K562 (cell line): ENCODE data around the gene TAL1. TPM values are rescaled to one million over a fixed set of nuclear protein-coding genes. Genes with fewer than 3 reads are reported as not detected.

Experiments used
- CREBBP ChIP-seq: IDR thresholded peaks from one replicate; pipeline ENCODE4 v1.6.1; 2012; ENCODE audit warnings: low read depth, mild to moderate bottlenecking, control low read depth, inconsistent platforms, low read length
- CTBP1 ChIP-seq: fragments of 450-650 bp; IDR thresholded peaks from 2 replicates; pipeline ENCODE4 v1.6.1; 2016; ENCODE audit warnings: borderline replicate concordance
- EWSR1 ChIP-seq: fragments of 450-650 bp; IDR thresholded peaks from 2 replicates; pipeline ENCODE4 v1.6.1; 2018; ENCODE audit warnings: borderline replicate concordance, mild to moderate bottlenecking, low read depth, moderate library complexity; ENCODE audit not compliant: partially characterized antibody
- ILF3 ChIP-seq: fragments of 450-650 bp; IDR thresholded peaks from 2 replicates; pipeline ENCODE4 v1.6.1; 2018; ENCODE audit warnings: antibody characterized with exemption, mild to moderate bottlenecking, moderate library complexity, borderline replicate concordance
- JUND ChIP-seq, 2 experiments: IDR thresholded peaks; 2 replicates in 1 of 2; 3 replicates in 1 of 2; pipeline ENCODE4 v1.6.1; 2011; ENCODE audit warnings: borderline replicate concordance in 2 of 2, low read depth in 2 of 2, low read length in 2 of 2, improper control_type of control experiment in 1 of 2, missing biosample characterization in 1 of 2, missing genetic modification characterization in 1 of 2, missing genetic modification reagents in 1 of 2
- MEIS2 ChIP-seq: fragments of 450-650 bp; IDR thresholded peaks from 2 replicates; pipeline ENCODE4 v1.6.1; 2014; ENCODE audit warnings: mild to moderate bottlenecking; ENCODE audit not compliant: partially characterized antibody
- ZNF184 ChIP-seq: sonication (generic); formaldehyde crosslinking; IDR thresholded peaks from 2 replicates; pipeline ENCODE4 v1.5.0; 2020; ENCODE audit warnings: missing genetic modification reagents
- ZNF57 ChIP-seq: fragments of 450-650 bp; formaldehyde crosslinking; IDR thresholded peaks from 2 replicates; pipeline ENCODE4 v1.4.0; 2020; ENCODE audit warnings: mild to moderate bottlenecking, moderate library complexity
- polyA plus RNA-seq, 8 experiments: library from polyadenylated mRNA; depleted of rRNA in 4 of 8; stranded (reverse) in 5 of 8; unstranded in 3 of 8; fragments of >200 nt; fragmentation: Nextera tagmentation in 2 of 8; fragmentation: Illumina TruSeq in 1 of 8; extraction: Ambion mirVana in 2 of 8; extraction: Trizol in 1 of 8; gene quantifications; 2 replicates each; pipeline versions ENCODE4 v1.2.1 to v1.2.3, GENCODE V29; 2011 to 2014; ENCODE audit warnings: inconsistent platforms in 1 of 8, missing spikeins in 1 of 8
- total RNA-seq, 7 experiments: library from RNA; depleted of rRNA in 6 of 7; stranded (reverse); fragments of >200 nt in 6 of 7; fragmentation: Illumina TruSeq in 2 of 7; extraction: Trizol in 2 of 7; gene quantifications; 2 replicates each; pipeline versions ENCODE4 v1.2.1 to v1.2.3, GENCODE V29; 2011 to 2021; ENCODE audit warnings: low replicate concordance in 1 of 7
- TF ChIP-seq, protein P1 (sequence below), 2 experiments: fragments of 450-650 bp; formaldehyde crosslinking in 1 of 2; IDR thresholded peaks; 2 replicates each; pipeline versions ENCODE4 v1.4.0 to v1.6.1; 2014 to 2020; ENCODE audit warnings: mild to moderate bottlenecking in 2 of 2, borderline replicate concordance in 1 of 2, low read depth in 1 of 2
- TF ChIP-seq, protein P2 (sequence below): fragments of 200-800 bp; sonication (Bioruptor generic); IDR thresholded peaks from 2 replicates; pipeline ENCODE4 v1.6.1; 2016; ENCODE audit warnings: missing genetic modification characterization, missing compliant biosample characterization
- TF ChIP-seq, protein P3 (sequence below): IDR thresholded peaks from 3 replicates; pipeline ENCODE4 v1.6.1; 2011; ENCODE audit warnings: borderline replicate concordance, mild to moderate bottlenecking; ENCODE audit not compliant: insufficient read length, insufficient read depth

Gene TAL1
- total and polyA plus RNA-seq, 9 of the 15 experiments (the other 6 are each of a cell fraction or from before 2014, with no cell fraction given), result 18.5 to 106 (median 59.7) TPM

DNA sequence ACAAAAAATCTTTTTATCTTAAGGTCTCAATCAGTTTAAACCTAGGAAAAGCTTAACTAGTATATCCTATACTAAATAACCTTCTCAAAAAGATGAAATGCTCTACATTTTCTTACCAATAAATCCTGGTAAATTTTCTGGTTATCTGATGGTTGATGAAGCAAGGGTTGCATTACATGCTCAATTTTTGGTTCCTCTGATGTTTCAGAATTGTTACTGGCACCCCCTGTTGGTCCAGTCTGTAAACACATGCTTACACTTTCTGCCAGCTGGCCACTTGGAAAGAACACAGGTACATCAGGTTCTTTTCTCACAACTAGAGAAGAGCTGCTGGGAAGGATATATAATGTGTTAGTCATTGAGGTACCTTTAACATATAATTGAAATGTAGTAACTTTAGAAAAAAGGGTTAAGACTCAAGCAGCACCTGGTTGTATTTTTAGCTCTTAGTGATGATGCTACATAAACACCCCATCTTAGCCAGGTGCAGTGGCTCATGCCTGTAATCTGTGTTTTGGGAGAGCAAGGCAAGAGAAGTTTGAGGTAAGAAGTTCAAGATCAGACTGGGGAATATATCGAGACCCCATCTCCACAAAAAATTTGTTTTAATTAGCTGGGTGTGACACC, 30.9 kb upstream of the TAL1 start (continued):
- no peak for TF ChIP-seq ZNF57 (CRISPR knock-in tag)
- TF ChIP-seq, protein P1, sequence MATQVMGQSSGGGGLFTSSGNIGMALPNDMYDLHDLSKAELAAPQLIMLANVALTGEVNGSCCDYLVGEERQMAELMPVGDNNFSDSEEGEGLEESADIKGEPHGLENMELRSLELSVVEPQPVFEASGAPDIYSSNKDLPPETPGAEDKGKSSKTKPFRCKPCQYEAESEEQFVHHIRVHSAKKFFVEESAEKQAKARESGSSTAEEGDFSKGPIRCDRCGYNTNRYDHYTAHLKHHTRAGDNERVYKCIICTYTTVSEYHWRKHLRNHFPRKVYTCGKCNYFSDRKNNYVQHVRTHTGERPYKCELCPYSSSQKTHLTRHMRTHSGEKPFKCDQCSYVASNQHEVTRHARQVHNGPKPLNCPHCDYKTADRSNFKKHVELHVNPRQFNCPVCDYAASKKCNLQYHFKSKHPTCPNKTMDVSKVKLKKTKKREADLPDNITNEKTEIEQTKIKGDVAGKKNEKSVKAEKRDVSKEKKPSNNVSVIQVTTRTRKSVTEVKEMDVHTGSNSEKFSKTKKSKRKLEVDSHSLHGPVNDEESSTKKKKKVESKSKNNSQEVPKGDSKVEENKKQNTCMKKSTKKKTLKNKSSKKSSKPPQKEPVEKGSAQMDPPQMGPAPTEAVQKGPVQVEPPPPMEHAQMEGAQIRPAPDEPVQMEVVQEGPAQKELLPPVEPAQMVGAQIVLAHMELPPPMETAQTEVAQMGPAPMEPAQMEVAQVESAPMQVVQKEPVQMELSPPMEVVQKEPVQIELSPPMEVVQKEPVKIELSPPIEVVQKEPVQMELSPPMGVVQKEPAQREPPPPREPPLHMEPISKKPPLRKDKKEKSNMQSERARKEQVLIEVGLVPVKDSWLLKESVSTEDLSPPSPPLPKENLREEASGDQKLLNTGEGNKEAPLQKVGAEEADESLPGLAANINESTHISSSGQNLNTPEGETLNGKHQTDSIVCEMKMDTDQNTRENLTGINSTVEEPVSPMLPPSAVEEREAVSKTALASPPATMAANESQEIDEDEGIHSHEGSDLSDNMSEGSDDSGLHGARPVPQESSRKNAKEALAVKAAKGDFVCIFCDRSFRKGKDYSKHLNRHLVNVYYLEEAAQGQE (IDR thresholded peaks at IDR 0.05; ENCODE audit: borderline replicate concordance), result peak; percentile 89
- TF ChIP-seq, protein P1 (CRISPR knock-in tag; IDR thresholded peaks at IDR 0.05; ENCODE audit: low read depth), result no peak
- TF ChIP-seq ZNF184 (CRISPR knock-in tag), result no peak
- TF ChIP-seq, protein P2, sequence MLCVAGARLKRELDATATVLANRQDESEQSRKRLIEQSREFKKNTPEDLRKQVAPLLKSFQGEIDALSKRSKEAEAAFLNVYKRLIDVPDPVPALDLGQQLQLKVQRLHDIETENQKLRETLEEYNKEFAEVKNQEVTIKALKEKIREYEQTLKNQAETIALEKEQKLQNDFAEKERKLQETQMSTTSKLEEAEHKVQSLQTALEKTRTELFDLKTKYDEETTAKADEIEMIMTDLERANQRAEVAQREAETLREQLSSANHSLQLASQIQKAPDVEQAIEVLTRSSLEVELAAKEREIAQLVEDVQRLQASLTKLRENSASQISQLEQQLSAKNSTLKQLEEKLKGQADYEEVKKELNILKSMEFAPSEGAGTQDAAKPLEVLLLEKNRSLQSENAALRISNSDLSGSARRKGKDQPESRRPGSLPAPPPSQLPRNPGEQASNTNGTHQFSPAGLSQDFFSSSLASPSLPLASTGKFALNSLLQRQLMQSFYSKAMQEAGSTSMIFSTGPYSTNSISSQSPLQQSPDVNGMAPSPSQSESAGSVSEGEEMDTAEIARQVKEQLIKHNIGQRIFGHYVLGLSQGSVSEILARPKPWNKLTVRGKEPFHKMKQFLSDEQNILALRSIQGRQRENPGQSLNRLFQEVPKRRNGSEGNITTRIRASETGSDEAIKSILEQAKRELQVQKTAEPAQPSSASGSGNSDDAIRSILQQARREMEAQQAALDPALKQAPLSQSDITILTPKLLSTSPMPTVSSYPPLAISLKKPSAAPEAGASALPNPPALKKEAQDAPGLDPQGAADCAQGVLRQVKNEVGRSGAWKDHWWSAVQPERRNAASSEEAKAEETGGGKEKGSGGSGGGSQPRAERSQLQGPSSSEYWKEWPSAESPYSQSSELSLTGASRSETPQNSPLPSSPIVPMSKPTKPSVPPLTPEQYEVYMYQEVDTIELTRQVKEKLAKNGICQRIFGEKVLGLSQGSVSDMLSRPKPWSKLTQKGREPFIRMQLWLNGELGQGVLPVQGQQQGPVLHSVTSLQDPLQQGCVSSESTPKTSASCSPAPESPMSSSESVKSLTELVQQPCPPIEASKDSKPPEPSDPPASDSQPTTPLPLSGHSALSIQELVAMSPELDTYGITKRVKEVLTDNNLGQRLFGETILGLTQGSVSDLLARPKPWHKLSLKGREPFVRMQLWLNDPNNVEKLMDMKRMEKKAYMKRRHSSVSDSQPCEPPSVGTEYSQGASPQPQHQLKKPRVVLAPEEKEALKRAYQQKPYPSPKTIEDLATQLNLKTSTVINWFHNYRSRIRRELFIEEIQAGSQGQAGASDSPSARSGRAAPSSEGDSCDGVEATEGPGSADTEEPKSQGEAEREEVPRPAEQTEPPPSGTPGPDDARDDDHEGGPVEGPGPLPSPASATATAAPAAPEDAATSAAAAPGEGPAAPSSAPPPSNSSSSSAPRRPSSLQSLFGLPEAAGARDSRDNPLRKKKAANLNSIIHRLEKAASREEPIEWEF (CRISPR knock-in tag), result no peak
- no peak for TF ChIP-seq JUND (IDR thresholded peaks at IDR 0.05; ENCODE audit: borderline replicate concordance, low read depth, low read length)
- peak; percentile 37; the same call in 1 of the 3 replicates for TF ChIP-seq JUND (tag; IDR thresholded peaks at IDR 0.05; ENCODE audit: borderline replicate concordance, low read depth, low read length)
- no peak for TF ChIP-seq EWSR1
- TF ChIP-seq CREBBP, result no peak
- TF ChIP-seq MEIS2, result no peak
- TF ChIP-seq ILF3, result no peak
- TF ChIP-seq, protein P3, sequence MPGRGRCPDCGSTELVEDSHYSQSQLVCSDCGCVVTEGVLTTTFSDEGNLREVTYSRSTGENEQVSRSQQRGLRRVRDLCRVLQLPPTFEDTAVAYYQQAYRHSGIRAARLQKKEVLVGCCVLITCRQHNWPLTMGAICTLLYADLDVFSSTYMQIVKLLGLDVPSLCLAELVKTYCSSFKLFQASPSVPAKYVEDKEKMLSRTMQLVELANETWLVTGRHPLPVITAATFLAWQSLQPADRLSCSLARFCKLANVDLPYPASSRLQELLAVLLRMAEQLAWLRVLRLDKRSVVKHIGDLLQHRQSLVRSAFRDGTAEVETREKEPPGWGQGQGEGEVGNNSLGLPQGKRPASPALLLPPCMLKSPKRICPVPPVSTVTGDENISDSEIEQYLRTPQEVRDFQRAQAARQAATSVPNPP, result no peak
- peak; percentile 17; the same call in 1 of the 2 replicates for TF ChIP-seq CTBP1
